ENCODE results near the gene PHF21A.

Gene PHF21A

GRCh38 chr11:46121301-46121723 is at the start of gene PHF21A:
TSS of gene PHF21A (minus strand) at chr11:46121454. CDS start at chr11:46084219, 37,235 bp downstream.
- peak; percentile 79 for DNase-seq

- no peak for DNase-seq
Measured at GRCh38 chr11:46170797-46171196, 49.5 kb upstream of the PHF21A start.

- no peak for DNase-seq
Measured at GRCh38 chr11:46162700-46163099, 41.4 kb upstream of the PHF21A start.

- no peak for DNase-seq
Measured at GRCh38 chr11:46161201-46161600, 39.9 kb upstream of the PHF21A start.

- DNase-seq: no peak
Measured at GRCh38 chr11:46160100-46160499, 38.8 kb upstream of the PHF21A start.

- no peak for DNase-seq
Measured at GRCh38 chr11:46159680-46160079, 38.4 kb upstream of the PHF21A start.

- no peak for DNase-seq
Measured at GRCh38 chr11:46149826-46150225, 28.6 kb upstream of the PHF21A start.

GRCh38 chr11:46149342-46149741 is 28.1 kb upstream of the PHF21A start:
- DNase-seq: no peak

- no peak for DNase-seq
Measured at GRCh38 chr11:46144741-46145140, 23.5 kb upstream of the PHF21A start.

- DNase-seq: no peak
Measured at GRCh38 chr11:46143049-46143806, 22.0 kb upstream of the PHF21A start.

- DNase-seq: no peak
Measured at GRCh38 chr11:46142561-46142960, 21.3 kb upstream of the PHF21A start.

GRCh38 chr11:46141597-46141996 is 20.3 kb upstream of the PHF21A start:
- no peak for DNase-seq

GRCh38 chr11:46134540-46134939 is 13.3 kb upstream of the PHF21A start:
- no peak for DNase-seq

GRCh38 chr11:46134061-46134460 is 12.8 kb upstream of the PHF21A start:
- DNase-seq: no peak

GRCh38 chr11:46133119-46133518 is 11.9 kb upstream of the PHF21A start:
- no peak for DNase-seq

GRCh38 chr11:46130286-46130940 is 9.2 kb upstream of the PHF21A start:
- DNase-seq: no peak

- no peak for DNase-seq
Measured at GRCh38 chr11:46129133-46129532, 7.9 kb upstream of the PHF21A start.

- DNase-seq: peak; percentile 67
Measured at GRCh38 chr11:46127150-46127638, 5.9 kb upstream of the PHF21A start.

- no peak for DNase-seq
Measured at GRCh38 chr11:46125284-46125683, 4.0 kb upstream of the PHF21A start.

GRCh38 chr11:46122945-46123715 is 1.9 kb upstream of the PHF21A start:
- peak; percentile 24 for DNase-seq

GRCh38 chr11:46121724-46122477 is 647 bp upstream of the PHF21A start:
- peak; percentile 74 for DNase-seq
